ENCODE results near the gene SPON2.
"Not testable (repeated sequence)": the region's sequence is repeated elsewhere in the genome, so short reads cannot be mapped to it uniquely, and the experiment has no call there.

Gene SPON2

DNA sequence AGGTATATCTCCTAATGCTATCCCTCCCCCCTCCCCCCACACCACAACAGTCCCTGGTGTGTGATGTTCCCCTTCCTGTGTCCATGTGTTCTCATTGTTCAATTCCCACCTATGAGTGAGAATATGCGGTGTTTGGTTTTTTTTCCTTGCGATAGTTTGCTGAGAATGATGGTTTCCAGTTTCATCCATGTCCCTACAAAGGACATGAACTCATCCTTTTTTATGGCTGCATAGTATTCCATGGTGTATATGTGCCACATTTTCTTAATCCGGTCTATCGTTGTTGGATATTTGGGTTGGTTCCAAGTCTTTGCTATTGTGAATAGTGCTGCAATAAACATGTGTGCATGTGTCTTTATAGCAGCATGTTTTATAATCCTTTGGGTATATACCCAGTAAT lies 46.9 kb downstream of the SPON2 start:
- H3K4me1 Mint-ChIP-seq, H3K9me3 Mint-ChIP-seq, H3K4me3 Mint-ChIP-seq, H3K27ac Mint-ChIP-seq, H3K27me3 Mint-ChIP-seq, H3K36me3 Mint-ChIP-seq, ATAC-seq: not testable (repeated sequence)

DNA sequence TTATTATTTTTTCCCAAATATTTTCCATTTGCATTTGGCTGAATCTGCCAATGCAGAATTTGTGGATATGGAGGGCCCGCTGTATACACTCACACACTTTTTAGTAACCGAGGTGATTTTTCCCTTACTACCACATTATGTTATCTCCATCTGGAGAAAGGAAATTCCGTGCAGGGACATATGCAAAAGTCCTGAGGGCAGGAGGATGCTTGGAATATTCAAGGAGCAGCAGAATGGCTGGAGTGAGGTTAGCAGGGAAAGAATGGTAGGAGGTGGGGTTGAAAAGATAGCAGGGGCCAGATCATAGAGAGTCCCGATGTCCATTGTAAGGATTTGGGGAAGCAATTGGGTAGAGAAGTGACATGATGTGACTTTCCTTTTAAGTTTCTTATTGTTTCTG lies 47.6 kb downstream of the SPON2 start:
- Mint-ChIP-seq H3K4me3 (no peak overlapping the region), H3K9me3 (no peaks in the 10 kb centered on the region), H3K27ac (no peak overlapping the region), H3K36me3 (no peaks in the 10 kb centered on the region), H3K27me3 (peaks cover 9% of the 10 kb centered on the region), H3K4me1 (no peaks in the 10 kb centered on the region)
- ATAC-seq: no peak

DNA sequence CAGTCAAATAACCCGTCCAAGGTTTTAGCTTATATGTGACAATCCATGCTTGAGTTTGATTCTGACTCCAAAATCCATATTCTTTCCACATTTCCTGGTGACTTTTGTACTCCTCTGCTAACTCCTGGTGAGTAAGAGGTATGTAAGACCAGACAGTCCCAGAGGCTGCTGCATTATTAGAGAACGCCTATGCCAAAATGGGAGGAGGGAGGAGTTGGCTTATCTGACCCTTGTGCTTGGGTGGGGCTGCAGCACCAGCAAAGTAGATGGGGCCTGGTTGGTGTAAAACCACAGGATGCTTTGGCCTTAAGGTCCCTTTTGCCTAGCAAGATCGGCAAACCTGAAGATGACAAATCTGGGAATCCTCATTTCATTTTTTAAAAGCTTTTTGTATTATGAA lies 49.9 kb downstream of the SPON2 start:
- no peak for ATAC-seq
- Mint-ChIP-seq H3K36me3 (no peaks in the 10 kb centered on the region), H3K9me3 (no peaks in the 10 kb centered on the region), H3K4me1 (no peaks in the 10 kb centered on the region), H3K27ac (no peak overlapping the region), H3K27me3 (no peaks in the 10 kb centered on the region), H3K4me3 (no peak overlapping the region)
